ENCODE results near the gene PLS3.

PLS3 gene

DNA sequence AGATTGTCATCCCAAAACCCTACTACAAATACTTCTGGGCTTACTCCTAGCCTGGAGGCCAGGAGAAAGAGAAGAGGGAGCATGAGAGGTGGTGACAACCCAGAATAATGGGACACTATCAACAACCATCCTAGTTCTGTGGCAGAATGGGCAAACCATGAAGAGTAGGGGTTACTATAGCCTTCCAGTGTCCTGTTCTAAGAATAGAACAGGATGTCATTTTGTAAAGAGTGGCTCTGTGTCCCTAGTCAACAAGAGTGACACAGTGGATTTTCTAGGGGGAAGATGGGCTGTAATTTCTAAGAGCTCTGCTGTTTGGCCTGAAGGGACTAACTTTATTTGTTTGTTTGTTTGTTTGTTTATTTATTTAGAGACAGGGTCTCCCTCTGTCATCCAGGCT is 136.0 kb downstream of the PLS3 start:
- DNase-seq, result no peak

DNA sequence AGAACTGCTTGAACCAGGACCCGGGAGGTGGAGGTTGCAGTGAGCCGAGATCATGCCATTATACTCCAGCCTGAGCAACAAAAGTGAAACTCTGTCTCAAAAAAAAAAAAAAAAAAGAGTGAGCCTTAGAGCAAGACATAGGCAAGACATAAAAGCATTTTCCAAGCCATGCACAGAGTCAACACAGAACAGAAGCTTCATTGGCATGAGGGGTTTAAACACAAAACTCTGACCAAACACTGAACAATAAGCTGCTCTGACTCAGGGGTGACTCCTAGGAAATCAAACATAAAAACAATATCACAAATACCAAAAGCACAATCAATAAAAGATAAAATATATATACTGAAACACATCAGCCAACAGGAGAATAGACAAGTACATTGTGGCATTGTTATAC is 136.8 kb downstream of the PLS3 start:
- DNase-seq, result no peak
